A673 (cell line): ENCODE data around the gene SGCB.

Experiments
- CTCF ChIP-seq: fragments of 300-800, 200-600 bp; sonication (generic); conservative IDR thresholded peaks from 2 replicates; pipeline ENCODE4 v1.5.1; 2017; ENCODE audit warnings: low read depth, mild to moderate bottlenecking, antibody characterized with exemption, low read length, moderate library complexity, mixed read lengths
- EZH2 ChIP-seq: fragments of 200-600 bp; sonication (generic); IDR thresholded peaks from 2 replicates; pipeline ENCODE4 v1.6.1; 2017; ENCODE audit warnings: borderline replicate concordance, low read depth, mild to moderate bottlenecking, mixed read lengths, antibody characterized with exemption, low read length; ENCODE audit not compliant: poor library complexity, severe bottlenecking

- TF ChIP-seq CTCF (no peak), EZH2 (no peak)
Measured at GRCh38 chr4:51999250-51999649, 38.8 kb downstream of the SGCB start.
